ENCODE results near the gene FREM1.

DNA sequence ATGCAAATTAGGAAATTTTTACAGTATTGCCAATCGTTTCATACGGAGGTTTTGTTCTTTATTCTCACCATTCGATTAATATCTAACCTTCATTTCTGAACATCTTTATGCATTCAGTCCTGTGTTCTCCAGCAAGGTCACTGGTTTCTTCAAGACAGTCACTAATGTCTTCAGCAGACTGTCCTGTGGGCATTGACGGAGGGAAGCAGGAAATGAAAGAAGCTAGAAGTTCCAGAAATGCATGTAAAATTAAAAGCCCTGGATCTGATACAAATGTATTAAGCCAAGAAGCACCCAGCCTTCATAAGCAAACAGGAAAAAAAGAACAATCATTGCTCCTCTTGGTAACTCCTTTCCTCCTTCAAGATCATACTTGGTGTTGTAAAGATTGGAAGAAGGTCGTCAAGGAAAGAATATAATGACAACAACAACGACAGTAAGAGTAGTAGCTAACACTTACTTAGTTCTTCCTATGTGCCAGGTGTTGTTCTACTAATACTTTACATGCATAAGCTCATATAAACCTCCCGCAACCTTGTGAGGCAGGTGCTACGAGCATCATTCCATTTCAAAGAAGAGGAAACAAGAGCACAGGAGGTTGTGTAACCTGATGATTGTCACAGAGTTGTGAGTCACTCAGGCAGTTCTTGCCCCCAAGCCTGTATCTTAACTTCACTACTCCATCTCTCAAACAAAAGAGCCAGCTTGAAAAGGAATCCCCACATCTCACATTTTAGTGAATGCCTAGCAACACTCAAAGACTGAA lies 127.8 kb downstream of the FREM1 start:
- TF ChIP-seq SP1 (IDR thresholded peaks at IDR 0.05) = no peak
- TF ChIP-seq TARDBP (IDR thresholded peaks at IDR 0.05) = no peak
- TF ChIP-seq FOXM1 (IDR thresholded peaks at IDR 0.05; ENCODE audit: borderline replicate concordance) = no peak
- no peak for TF ChIP-seq ELF4 (IDR thresholded peaks at IDR 0.05)
- no peak for TF ChIP-seq CTBP1 (IDR thresholded peaks at IDR 0.05; ENCODE audit: borderline replicate concordance)
- no peak for TF ChIP-seq NFRKB (IDR thresholded peaks at IDR 0.05)
- TF ChIP-seq ZNF384 (IDR thresholded peaks at IDR 0.05) = no peak
- TF ChIP-seq BHLHE40 (IDR thresholded peaks at IDR 0.05; ENCODE audit: borderline replicate concordance) = no peak
- TF ChIP-seq HDGF (IDR thresholded peaks at IDR 0.05; ENCODE audit: borderline replicate concordance) = no peak

All from HEK293T (cell line).